Measurements from ENCODE around the gene MERTK.
"Not testable (repeated sequence)": the region's sequence is repeated elsewhere in the genome, so short reads cannot be mapped to it uniquely, and the experiment has no call there.

Gene MERTK

DNA sequence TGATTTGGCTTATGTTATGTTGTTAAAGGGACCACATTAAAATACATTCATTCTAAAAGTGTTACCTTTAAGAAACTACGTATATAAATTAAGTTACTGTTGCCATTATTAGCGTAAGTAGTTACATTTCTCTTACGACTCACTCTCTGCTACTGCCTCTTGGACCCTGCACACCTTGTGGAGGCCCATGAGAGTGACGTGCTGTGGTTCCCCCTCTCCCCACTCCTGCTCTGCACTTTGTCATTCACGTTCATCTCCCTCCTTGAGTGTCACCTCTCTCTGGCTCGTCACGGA lies 830 bp upstream of the MERTK start:
- Histone ChIP-seq H3K27ac (no peak overlapping the region), H3K4me1 (peaks cover 27% of the 10 kb centered on the region), H3K4me3 (peak overlapping the region; percentile 75), H4K20me1 (peaks cover 19% of the 10 kb centered on the region), H3K9ac (peak overlapping the region; percentile 65), H3K27me3 (peaks cover 61% of the 10 kb centered on the region), H3K4me2 (peak overlapping the region; percentile 91), H3K9me3 (no peaks in the 10 kb centered on the region), H3K36me3 (no peaks in the 10 kb centered on the region)
- TF ChIP-seq Cebpa-rat (IDR thresholded peaks at IDR 0.05), result no peak

- no peaks in the 10 kb centered on the region for H3K36me3 ChIP-seq
- H3K4me3 ChIP-seq, result peak overlapping the region; percentile 75
- no peaks in the 10 kb centered on the region for H3K9me3 ChIP-seq
- H3K4me2 ChIP-seq, result peak overlapping the region; percentile 91
- H3K4me1 ChIP-seq, result peaks cover 33% of the 10 kb centered on the region
- H3K27me3 ChIP-seq, result peaks cover 70% of the 10 kb centered on the region
- H3K27ac ChIP-seq, result no peak overlapping the region
- H3K9ac ChIP-seq, result 0 out of 2 replicates have a peak overlapping the region, but pooled peaks have one; percentile 41
- H4K20me1 ChIP-seq, result peaks cover 19% of the 10 kb centered on the region
- TF ChIP-seq Cebpa-rat (IDR thresholded peaks at IDR 0.05), result no peak
These were observed 502 bp downstream of the MERTK start for GRCh38 chr2:111898703-111899514.

DNA sequence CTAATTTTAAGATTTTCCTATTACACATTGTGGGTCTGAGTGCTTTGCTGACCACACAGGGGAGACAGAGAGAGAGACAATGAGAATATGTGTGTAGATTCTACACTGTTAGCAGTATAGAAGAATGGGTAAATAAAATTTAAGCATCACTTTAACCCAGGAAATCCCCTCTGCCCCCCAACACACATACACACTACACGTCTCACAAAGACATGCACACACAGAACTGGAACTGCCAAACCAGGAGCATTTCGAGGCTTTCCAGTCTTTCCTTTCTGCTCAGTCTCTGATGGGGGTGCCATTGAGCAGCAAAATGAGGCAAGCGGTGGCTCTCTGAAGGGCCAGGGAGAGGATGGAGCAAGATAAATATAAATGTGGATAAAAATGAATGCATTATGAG lies 2.5 kb downstream of the MERTK start:
- Histone ChIP-seq H3K9ac (no peak overlapping the region), H3K4me1 (peaks cover 51% of the 10 kb centered on the region), H3K36me3 (no peaks in the 10 kb centered on the region), H3K9me3 (no peaks in the 10 kb centered on the region), H3K4me3 (no peak overlapping the region), H3K4me2 (no peak overlapping the region), H3K27me3 (peaks cover 70% of the 10 kb centered on the region), H3K27ac (no peak overlapping the region), H4K20me1 (peaks cover 19% of the 10 kb centered on the region)
- no peak for TF ChIP-seq Cebpa-rat (IDR thresholded peaks at IDR 0.05)

DNA sequence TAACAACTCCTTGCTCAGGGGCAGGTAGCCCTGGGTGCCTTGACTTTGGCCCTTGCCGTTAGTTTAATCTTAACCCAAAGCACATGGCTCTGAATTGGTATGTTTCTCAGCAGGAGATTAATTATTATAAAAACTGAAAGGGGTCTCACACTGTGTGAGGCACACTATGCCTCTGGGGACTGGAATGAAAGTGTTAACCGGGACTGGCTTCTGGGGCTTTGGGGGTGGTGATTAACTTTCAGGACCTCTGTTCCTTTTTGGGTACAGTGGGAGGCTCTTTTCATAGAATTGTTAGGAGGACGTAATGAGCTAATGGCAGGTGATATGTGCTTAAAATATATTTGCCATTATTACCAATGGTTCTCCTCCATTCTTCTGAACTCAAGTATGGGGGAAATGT lies 5.1 kb downstream of the MERTK start:
- Histone ChIP-seq H3K9ac (no peak overlapping the region), H3K27me3 (peaks cover 49% of the 10 kb centered on the region), H3K4me3 (no peak overlapping the region), H4K20me1 (peaks cover 19% of the 10 kb centered on the region), H3K4me2 (peak overlapping the region; percentile 18; the same call in 1 of the 2 replicates), H3K36me3 (no peaks in the 10 kb centered on the region), H3K9me3 (no peaks in the 10 kb centered on the region), H3K27ac (no peak overlapping the region), H3K4me1 (peaks cover 61% of the 10 kb centered on the region)
- no peak for TF ChIP-seq Cebpa-rat (IDR thresholded peaks at IDR 0.05)

- Histone ChIP-seq H3K9me3 (no peaks in the 10 kb centered on the region), H3K4me1 (peaks cover 61% of the 10 kb centered on the region), H3K36me3 (no peaks in the 10 kb centered on the region), H3K4me3 (no peak overlapping the region), H3K27ac (no peak overlapping the region), H4K20me1 (peaks cover 14% of the 10 kb centered on the region), H3K9ac (no peak overlapping the region), H3K4me2 (peak overlapping the region; percentile 18; the same call in 1 of the 2 replicates), H3K27me3 (peaks cover 44% of the 10 kb centered on the region)
- TF ChIP-seq Cebpa-rat (IDR thresholded peaks at IDR 0.05), result no peak
These were observed 5.6 kb downstream of the MERTK start for GRCh38 chr2:111903930-111904439.

DNA sequence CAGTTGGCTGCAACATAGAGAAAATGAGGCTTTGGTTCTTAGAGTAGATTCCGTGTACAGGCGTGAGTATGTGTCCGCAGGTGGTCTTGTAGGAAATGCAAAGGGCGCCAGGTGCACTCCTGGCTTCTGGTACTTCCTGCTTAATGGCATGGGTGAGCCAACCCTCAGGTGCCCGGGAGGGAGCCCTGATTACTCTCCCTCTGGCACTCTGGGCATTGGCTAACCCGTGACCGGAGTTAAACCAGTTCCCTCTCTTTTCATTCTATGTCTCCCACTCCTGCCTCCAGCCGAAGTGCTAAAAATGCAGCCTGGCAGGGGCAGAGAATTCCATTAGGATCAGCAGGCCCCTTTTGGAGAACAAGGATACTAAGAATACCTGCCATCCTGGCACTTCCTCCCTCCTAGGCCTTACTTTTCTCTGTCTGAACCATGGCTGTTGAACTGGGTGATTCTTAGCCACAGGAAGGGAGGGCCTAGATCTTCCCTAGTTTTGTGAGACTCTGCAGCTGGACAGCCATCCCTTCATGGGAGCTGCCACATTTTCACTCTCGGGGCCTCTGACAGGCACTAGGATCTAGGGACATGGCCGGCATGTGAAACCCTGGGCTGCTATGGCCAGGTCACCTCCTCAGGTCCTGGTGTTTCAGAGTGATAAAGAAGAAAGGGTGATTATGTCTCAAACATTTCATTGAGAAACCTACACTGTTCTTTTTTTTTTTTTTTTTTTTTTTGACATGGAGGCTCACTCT lies 6.5 kb downstream of the MERTK start:
- no peak overlapping the region for H3K4me3 ChIP-seq
- H3K36me3 ChIP-seq, result no peaks in the 10 kb centered on the region
- no peak overlapping the region for H3K9ac ChIP-seq
- H3K27ac ChIP-seq, result no peak overlapping the region
- H3K4me2 ChIP-seq, result no peak overlapping the region
- H3K27me3 ChIP-seq, result peaks cover 35% of the 10 kb centered on the region
- H4K20me1 ChIP-seq, result peaks cover 5% of the 10 kb centered on the region
- H3K4me1 ChIP-seq, result peaks cover 63% of the 10 kb centered on the region
- TF ChIP-seq Cebpa-rat (IDR thresholded peaks at IDR 0.05), result no peak
- H3K9me3 ChIP-seq, result no peaks in the 10 kb centered on the region

DNA sequence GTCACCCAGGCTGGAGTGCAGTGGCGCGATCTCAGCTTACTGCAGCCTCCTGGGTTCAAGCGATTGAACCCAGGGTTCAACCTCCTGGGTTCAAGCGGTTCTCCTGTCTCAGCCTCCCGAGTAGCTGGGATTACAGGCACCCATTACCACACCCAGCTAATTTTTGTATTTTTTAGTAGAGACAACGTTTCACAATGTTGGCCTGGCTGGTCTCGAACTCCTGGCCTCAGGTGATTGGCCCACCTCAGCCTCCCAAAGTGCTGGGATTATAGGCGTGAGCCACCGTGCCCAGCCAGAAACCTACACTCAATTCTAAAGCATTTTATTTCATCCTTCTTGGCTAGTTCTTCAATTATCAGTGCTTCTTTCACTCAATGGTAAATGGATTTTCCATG lies 7.1 kb downstream of the MERTK start:
- not testable (repeated sequence) for H3K27ac ChIP-seq, H4K20me1 ChIP-seq, H3K9ac ChIP-seq, H3K36me3 ChIP-seq, H3K4me3 ChIP-seq, H3K9me3 ChIP-seq
- H3K4me2 ChIP-seq, result peak overlapping the region; percentile 77
- H3K4me1 ChIP-seq, result peaks cover 63% of the 10 kb centered on the region
- peaks cover 29% of the 10 kb centered on the region for H3K27me3 ChIP-seq

DNA sequence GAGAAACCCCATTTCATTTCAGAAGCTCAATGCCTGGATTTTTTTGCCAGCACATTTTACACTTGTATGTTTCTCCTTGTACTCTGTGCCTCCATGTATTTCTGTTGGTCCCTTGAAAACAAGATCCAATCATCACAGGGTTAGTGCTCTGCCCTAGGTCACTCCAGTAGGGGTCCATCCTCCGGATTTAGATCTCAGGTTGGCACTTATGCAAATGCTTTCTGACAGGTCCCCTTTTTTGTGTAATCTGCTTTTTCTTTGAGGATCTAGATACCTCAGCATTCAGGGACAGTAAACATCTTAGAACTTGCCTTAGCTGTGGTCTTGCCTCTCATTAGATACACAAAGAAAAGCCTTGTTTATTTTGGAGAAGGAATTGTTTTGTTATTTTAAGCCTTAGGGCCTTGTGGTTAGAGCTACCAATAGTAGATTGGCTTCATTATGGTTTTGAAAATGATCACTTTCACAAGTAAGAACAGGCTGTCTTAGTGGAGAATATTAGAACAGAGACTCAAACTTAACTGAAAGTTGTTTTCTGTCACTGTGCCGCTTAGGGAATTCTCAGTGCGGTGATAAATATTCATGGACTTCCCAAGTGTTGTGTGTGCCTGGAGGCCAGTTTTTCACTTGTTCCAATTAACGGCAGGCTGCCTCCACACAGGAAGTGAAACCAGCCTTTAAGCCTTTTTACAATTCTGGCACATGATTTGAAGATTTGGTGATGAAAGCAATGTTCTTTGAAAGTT lies 7.8 kb downstream of the MERTK start:
- peaks cover 22% of the 10 kb centered on the region for H3K27me3 ChIP-seq
- no peak for TF ChIP-seq Cebpa-rat (IDR thresholded peaks at IDR 0.05)
- H3K4me1 ChIP-seq, result peaks cover 63% of the 10 kb centered on the region
- H3K9ac ChIP-seq, result no peak overlapping the region
- H3K36me3 ChIP-seq, result no peaks in the 10 kb centered on the region
- H3K4me2 ChIP-seq, result peak overlapping the region; percentile 77
- H3K9me3 ChIP-seq, result no peaks in the 10 kb centered on the region
- peak overlapping the region; percentile 40; the same call in 1 of the 2 replicates for H3K27ac ChIP-seq
- H3K4me3 ChIP-seq, result no peak overlapping the region
- H4K20me1 ChIP-seq, result no peaks in the 10 kb centered on the region

DNA sequence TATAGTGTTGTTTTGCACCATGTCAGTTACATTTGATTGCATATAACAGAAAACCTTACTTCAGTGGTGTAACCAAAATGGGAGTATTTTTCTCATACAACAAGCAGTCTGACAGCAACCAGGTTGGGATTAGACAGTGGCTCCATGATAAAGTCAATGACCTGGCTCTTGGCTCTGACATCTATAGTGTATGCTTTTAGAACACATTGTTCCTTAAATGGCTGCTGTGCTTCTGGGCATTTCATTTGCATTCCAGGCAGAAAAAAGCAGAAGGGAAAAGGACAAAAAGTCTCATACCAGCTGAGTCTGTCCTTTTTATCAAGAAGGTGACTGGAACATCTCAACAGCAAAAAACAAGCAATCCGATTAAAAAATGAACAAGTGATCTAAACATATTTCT lies 10.2 kb downstream of the MERTK start:
- no peak overlapping the region for H3K27ac ChIP-seq
- H3K36me3 ChIP-seq, result no peaks in the 10 kb centered on the region
- no peak overlapping the region for H3K4me3 ChIP-seq
- peak overlapping the region; percentile 77 for H3K4me2 ChIP-seq
- no peak overlapping the region for H3K9ac ChIP-seq
- no peaks in the 10 kb centered on the region for H4K20me1 ChIP-seq
- peaks cover 60% of the 10 kb centered on the region for H3K4me1 ChIP-seq
- no peak for TF ChIP-seq Cebpa-rat (IDR thresholded peaks at IDR 0.05)
- H3K9me3 ChIP-seq, result no peaks in the 10 kb centered on the region
- H3K27me3 ChIP-seq, result peaks cover 1% of the 10 kb centered on the region; the same call in 1 of the 2 replicates

All from BLaER1 (cell line).